ENCODE results near the gene MRPS31. TPM values are rescaled to one million over a fixed set of nuclear protein-coding genes. Genes with fewer than 3 reads are reported as not detected.

Gene MRPS31
- total and polyA plus RNA-seq, 2 donors (not counting 1 experiment from before 2014, with no cell fraction given) = 20.5 to 34.4 TPM

DNA sequence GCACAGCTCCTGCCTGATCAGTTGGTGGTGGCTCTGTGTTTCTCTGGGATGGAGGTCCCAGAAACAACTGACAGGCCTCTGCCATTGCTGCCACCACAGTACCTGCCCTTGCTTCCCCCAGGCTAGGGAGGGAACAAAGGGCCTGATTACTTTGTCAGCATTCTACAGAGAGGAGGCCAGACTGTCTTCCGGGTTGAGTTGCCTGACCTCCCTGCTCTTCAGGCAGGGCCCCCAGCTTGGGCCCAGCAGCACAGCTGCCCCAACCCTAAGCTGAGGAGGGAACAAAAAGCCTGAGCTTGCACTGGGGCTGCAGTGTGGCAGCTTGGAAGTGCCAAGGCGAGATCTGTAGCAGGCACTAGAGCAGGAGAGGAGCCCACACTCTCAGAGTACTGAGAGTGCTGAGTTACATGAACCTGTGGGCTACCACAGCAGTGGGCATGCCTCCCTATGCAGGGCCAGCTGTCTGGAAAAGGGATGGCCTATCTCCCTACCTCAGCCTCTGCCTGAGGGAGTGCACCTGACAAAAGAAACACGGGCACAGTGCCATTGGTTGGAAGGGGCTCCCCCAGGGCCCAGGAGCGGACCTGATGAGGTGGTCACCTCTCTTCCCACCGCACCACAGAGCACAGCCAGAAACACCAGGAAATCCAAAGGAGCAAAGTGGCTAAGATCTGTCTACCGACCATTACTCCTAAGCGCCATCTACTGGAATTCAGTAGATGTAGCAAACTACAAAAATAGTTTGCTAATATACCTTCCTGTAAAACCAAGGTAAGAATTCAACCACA, 42.9 kb upstream of the MRPS31 start:
- POLR2A ChIA-PET = no interaction called here
- ATAC-seq (ENCODE audit: low read depth) (no peak), DNase-seq (no peak)
- intact Hi-C loops (cut with micrococcal nuclease) = no loop called here
- H4K20me1 ChIP-seq (ENCODE audit: control insufficient read depth, insufficient read depth, low read length, poor library complexity, severe bottlenecking) = no peaks in the 10 kb centered on the region
- no peaks in the 10 kb centered on the region for H3K79me2 ChIP-seq (ENCODE audit: control insufficient read depth, insufficient read depth, low read length)
- H3K27ac ChIP-seq (ENCODE audit: low read length in 2 of 2) = no peak overlapping the region
- no peaks in the 10 kb centered on the region for H3K27me3 Mint-ChIP-seq
- H3K4me3 Mint-ChIP-seq = no peak overlapping the region
- H3K27ac Mint-ChIP-seq = no peak overlapping the region
- WGBS (ENCODE audit: insufficient coverage) = 83% methylated on average over 6 of the region's 7 CpGs
- TF ChIP-seq CTCF (IDR thresholded peaks at IDR 0.05) (peak; percentile 50), EZH2 (IDR thresholded peaks at IDR 0.05; ENCODE audit: borderline replicate concordance, insufficient read depth, low read depth, low read length, poor library complexity, severe bottlenecking) (no peak)
- H3K4me2 ChIP-seq (replicated peaks; ENCODE audit: low read depth, low read length, poor library complexity, severe bottlenecking) = no peak overlapping the region
- H3K4me3 ChIP-seq (ENCODE audit: control extremely low read depth in 1 of 5, extremely low read depth in 1 of 5, insufficient read depth in 1 of 5, low read depth in 2 of 5, low read length in 4 of 5) = no peak overlapping the region
- CTCF ChIA-PET = interaction anchor here (1.0 to 2.8 kb wide), 3 partner anchors 8 to 61 kb away, joined by 3 to 12 read pairs (median 3); no protein-coding TSS in a partner anchor
- no peak overlapping the region for H3K9ac ChIP-seq (ENCODE audit: low read length)
- H3K9me3 Mint-ChIP-seq (ENCODE audit: insufficient read depth) = peaks cover 2% of the 10 kb centered on the region
- no peaks in the 10 kb centered on the region for H3K27me3 ChIP-seq (replicated peaks in 1 of 4; ENCODE audit: control extremely low read depth in 1 of 4, control insufficient read depth in 3 of 4, insufficient read depth in 4 of 4, low read length in 3 of 4)
- H3K9me3 ChIP-seq (ENCODE audit: control extremely low read depth in 1 of 3, control insufficient read depth in 2 of 3, insufficient read depth in 1 of 3, low read length in 2 of 3) = no peaks in the 10 kb centered on the region
- no peak overlapping the region for H2AFZ ChIP-seq (ENCODE audit: insufficient read depth, low read depth, low read length, poor library complexity, severe bottlenecking)
- peaks cover 18% of the 10 kb centered on the region for H3K4me1 Mint-ChIP-seq
- H3K36me3 ChIP-seq (replicated peaks in 1 of 2; ENCODE audit: control extremely low read depth in 1 of 2, control insufficient read depth in 1 of 2, extremely low read depth in 1 of 2, insufficient read depth in 2 of 2, low read length in 1 of 2) = peaks cover 0 to 14% of the 10 kb centered on the region in 2 experiments
- peaks cover 8 to 9% of the 10 kb centered on the region in 2 donors for H3K4me1 ChIP-seq (ENCODE audit: control insufficient read depth in 2 of 2, insufficient read depth in 2 of 2, low read length in 2 of 2)

All from B cell (primary cell).